ENCODE measurements around the gene NAA30. TPM values are rescaled to one million over a fixed set of nuclear protein-coding genes. Genes with fewer than 3 reads are reported as not detected.

Gene NAA30
- total RNA-seq (2022; extraction: Qiagen RNA extraction; ENCODE audit: low read depth) = 9.6 to 17.1 TPM (median 15.0 TPM) in 5 replicates

GRCh38 chr14:57390037-57390805, at the start of gene NAA30:
TSS of gene NAA30 (plus strand) at chr14:57390586. CDS start at chr14:57390958, 372 bp downstream.

Other genes starting within 250 kb of the NAA30 start
- 32.4 to 55.7 TPM (median 45.2 TPM) in 5 replicates for gene EXOC5, start 121.7 kb upstream of the NAA30 start, total RNA-seq (2022; extraction: Qiagen RNA extraction; ENCODE audit: low read depth)
- 18.8 to 25.2 TPM (median 22.5 TPM) in 5 replicates for gene AP5M1, start 121.6 kb upstream of the NAA30 start, total RNA-seq (2022; extraction: Qiagen RNA extraction; ENCODE audit: low read depth)
- 2.4 to 4.4 TPM (median 3.5 TPM) in 5 replicates for gene CCDC198, start 103.3 kb downstream of the NAA30 start, total RNA-seq (2022; extraction: Qiagen RNA extraction; ENCODE audit: low read depth)